ENCODE results near the gene RIPK4. TPM values are rescaled to one million over a fixed set of nuclear protein-coding genes. Genes with fewer than 3 reads are reported as not detected.

Gene RIPK4
- total RNA-seq, 2 donors from 2014 or later = 8.4 to 16.2 TPM

DNA sequence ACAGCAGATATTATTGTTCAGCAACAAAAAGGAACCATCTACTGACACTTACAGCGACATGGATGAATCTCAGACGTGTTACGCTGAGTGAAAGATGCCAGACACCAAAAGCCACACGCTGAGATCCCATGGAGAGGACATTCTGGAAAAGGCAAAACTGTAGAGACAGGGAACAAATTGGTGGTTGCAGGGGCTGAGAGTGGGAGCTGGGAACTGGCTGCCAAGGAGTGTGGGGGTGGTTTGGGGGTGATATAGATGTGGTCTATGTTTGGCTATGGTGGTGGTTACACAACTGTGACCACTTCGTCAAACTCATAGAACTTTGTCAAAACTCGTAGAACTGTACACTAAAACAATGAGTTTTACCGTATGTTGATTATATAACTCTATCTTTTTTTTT lies 57.7 kb downstream of the RIPK4 start:
- H3K9me3 ChIP-seq (ENCODE audit: control insufficient read depth, low read length) = no peaks in the 10 kb centered on the region
- Mint-ChIP-seq H3K4me3 (no peak overlapping the region), H3K4me1 (peaks cover 59% of the 10 kb centered on the region), H3K27me3 (ENCODE audit: insufficient read depth) (no peaks in the 10 kb centered on the region), H3K9me3 (no peaks in the 10 kb centered on the region), H3K27ac (no peak overlapping the region), H3K36me3 (ENCODE audit: low read depth) (peaks cover 26% of the 10 kb centered on the region)
- H3K9ac ChIP-seq (ENCODE audit: extremely low read depth, low read length, poor library complexity, severe bottlenecking) = no peak overlapping the region
- 73 to 80% methylated on average over 4 to 7 of the region's 7 CpGs for WGBS, 2 experiments (ENCODE audit: insufficient coverage in 1 of 2, insufficient read length in 1 of 2)
- no peaks in the 10 kb centered on the region for H3K27me3 ChIP-seq (ENCODE audit: control insufficient read depth, insufficient read depth, low read length, poor library complexity, severe bottlenecking)
- peaks cover 7% of the 10 kb centered on the region for H3K4me1 ChIP-seq (ENCODE audit: control insufficient read depth, insufficient read depth, low read length)
- no peak for DNase-seq
- TF ChIP-seq, protein P1, sequence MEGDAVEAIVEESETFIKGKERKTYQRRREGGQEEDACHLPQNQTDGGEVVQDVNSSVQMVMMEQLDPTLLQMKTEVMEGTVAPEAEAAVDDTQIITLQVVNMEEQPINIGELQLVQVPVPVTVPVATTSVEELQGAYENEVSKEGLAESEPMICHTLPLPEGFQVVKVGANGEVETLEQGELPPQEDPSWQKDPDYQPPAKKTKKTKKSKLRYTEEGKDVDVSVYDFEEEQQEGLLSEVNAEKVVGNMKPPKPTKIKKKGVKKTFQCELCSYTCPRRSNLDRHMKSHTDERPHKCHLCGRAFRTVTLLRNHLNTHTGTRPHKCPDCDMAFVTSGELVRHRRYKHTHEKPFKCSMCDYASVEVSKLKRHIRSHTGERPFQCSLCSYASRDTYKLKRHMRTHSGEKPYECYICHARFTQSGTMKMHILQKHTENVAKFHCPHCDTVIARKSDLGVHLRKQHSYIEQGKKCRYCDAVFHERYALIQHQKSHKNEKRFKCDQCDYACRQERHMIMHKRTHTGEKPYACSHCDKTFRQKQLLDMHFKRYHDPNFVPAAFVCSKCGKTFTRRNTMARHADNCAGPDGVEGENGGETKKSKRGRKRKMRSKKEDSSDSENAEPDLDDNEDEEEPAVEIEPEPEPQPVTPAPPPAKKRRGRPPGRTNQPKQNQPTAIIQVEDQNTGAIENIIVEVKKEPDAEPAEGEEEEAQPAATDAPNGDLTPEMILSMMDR (conservative IDR thresholded peaks at IDR 0.05) = no peak
- H3K4me3 ChIP-seq (ENCODE audit: low read length) = no peak overlapping the region
- H3K27ac ChIP-seq (ENCODE audit: low read depth, low read length) = no peak overlapping the region
- H3K36me3 ChIP-seq (ENCODE audit: control insufficient read depth, insufficient read depth, low read length) = no peaks in the 10 kb centered on the region

DNA sequence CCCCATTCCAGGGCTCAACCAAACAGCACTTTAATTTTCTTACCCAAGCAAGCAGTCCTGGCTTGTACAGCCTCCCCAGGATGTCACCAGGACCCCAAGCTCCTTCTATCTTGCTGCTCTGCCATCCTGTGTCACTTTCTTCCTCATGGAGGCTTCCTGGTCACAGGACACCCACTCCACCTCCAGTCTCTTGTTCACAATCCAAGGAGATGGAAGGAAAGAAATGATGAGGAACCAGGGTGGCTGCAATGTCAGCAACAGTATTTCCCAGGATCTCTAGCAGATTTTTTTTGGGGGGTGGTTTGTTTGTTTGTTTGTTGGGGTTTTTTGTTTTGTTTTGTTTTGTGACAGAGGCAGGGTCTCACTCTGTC lies 58.9 kb downstream of the RIPK4 start:
- no peak overlapping the region for H3K4me3 Mint-ChIP-seq
- Histone ChIP-seq H3K4me1 (ENCODE audit: control insufficient read depth, insufficient read depth, low read length) (peaks cover 4% of the 10 kb centered on the region), H3K9ac (ENCODE audit: extremely low read depth, low read length, poor library complexity, severe bottlenecking) (no peak overlapping the region), H3K27ac (ENCODE audit: low read depth, low read length) (no peak overlapping the region), H3K27me3 (ENCODE audit: control insufficient read depth, insufficient read depth, low read length, poor library complexity, severe bottlenecking) (no peaks in the 10 kb centered on the region), H3K4me3 (ENCODE audit: low read length) (no peak overlapping the region), H3K9me3 (ENCODE audit: control insufficient read depth, low read length) (no peaks in the 10 kb centered on the region), H3K36me3 (ENCODE audit: control insufficient read depth, insufficient read depth, low read length) (no peaks in the 10 kb centered on the region)
- DNase-seq = no peak
- peaks cover 48% of the 10 kb centered on the region for H3K4me1 Mint-ChIP-seq
- TF ChIP-seq, protein P1 (conservative IDR thresholded peaks at IDR 0.05) = no peak
- peak overlapping the region; percentile 74 for H3K27ac Mint-ChIP-seq
- no peaks in the 10 kb centered on the region for H3K27me3 Mint-ChIP-seq (ENCODE audit: insufficient read depth)
- peaks cover 26% of the 10 kb centered on the region for H3K36me3 Mint-ChIP-seq (ENCODE audit: low read depth)
- no peaks in the 10 kb centered on the region for H3K9me3 Mint-ChIP-seq

DNA sequence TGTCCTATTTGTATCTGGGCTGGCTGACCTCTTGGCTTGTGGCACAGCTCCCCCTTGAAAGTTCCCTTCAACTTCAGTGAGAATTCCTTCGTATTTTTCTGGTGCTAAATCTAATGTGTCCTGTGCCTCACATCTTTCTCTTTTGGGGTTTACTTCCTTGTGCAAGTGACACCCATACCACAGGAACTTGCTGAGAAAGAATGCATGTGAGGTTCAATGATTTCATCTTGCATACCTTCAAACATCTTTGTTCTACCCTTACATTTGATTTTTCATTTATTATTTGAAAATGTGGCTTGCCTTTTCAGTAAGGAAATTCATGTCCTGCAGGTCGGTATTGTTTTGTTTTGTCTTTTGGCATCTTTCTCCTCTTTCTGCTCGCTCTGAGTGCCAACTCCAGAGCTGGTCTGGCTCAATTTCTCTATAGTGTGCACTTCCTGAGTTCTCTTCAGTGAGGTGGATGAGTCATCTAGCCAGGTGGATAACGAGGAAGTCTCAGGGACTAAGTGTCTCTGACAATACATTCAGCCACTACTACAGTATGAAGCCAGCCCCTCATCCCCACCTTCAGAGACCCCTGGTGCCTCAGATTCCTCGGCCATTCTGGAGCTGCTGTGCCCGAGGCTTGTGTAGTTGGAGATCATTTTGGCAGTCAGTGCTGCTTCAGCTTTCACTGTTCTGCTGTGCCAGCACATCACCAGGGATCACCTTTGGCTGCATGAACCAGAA lies 59.5 kb downstream of the RIPK4 start:
- no peaks in the 10 kb centered on the region for H3K27me3 ChIP-seq (ENCODE audit: control insufficient read depth, insufficient read depth, low read length, poor library complexity, severe bottlenecking)
- no peak overlapping the region for H3K9ac ChIP-seq (ENCODE audit: extremely low read depth, low read length, poor library complexity, severe bottlenecking)
- no peaks in the 10 kb centered on the region for H3K36me3 ChIP-seq (ENCODE audit: control insufficient read depth, insufficient read depth, low read length)
- H3K4me3 ChIP-seq (ENCODE audit: low read length) = no peak overlapping the region
- peaks cover 46% of the 10 kb centered on the region for H3K4me1 Mint-ChIP-seq
- TF ChIP-seq, protein P1 (conservative IDR thresholded peaks at IDR 0.05) = no peak
- no peak overlapping the region for H3K4me3 Mint-ChIP-seq
- H3K27ac Mint-ChIP-seq = peak overlapping the region; percentile 74
- no peaks in the 10 kb centered on the region for H3K9me3 ChIP-seq (ENCODE audit: control insufficient read depth, low read length)
- no peaks in the 10 kb centered on the region for H3K27me3 Mint-ChIP-seq (ENCODE audit: insufficient read depth)
- H3K27ac ChIP-seq (ENCODE audit: low read depth, low read length) = no peak overlapping the region
- no peaks in the 10 kb centered on the region for H3K9me3 Mint-ChIP-seq
- H3K36me3 Mint-ChIP-seq (ENCODE audit: low read depth) = peaks cover 26% of the 10 kb centered on the region
- peaks cover 4% of the 10 kb centered on the region for H3K4me1 ChIP-seq (ENCODE audit: control insufficient read depth, insufficient read depth, low read length)
- DNase-seq = no peak
- 54 to 73% methylated on average over 3 to 6 of the region's 6 CpGs for WGBS, 2 experiments (ENCODE audit: insufficient coverage in 1 of 2, insufficient read length in 1 of 2)

All from endodermal cell (in vitro differentiated cells).